Measurements from ENCODE around the gene COL5A1.

- no peak for TF ChIP-seq CTCF (conservative IDR thresholded peaks at IDR 0.05 in 1 of 2, IDR thresholded peaks at IDR 0.05 in 1 of 2; ENCODE audit: low read depth in 1 of 2, low read length in 2 of 2)
- no peak for TF ChIP-seq EZH2 (IDR thresholded peaks at IDR 0.05; ENCODE audit: low read length, missing control alignments)
Observed at GRCh38 chr9:134647359-134648080, 5.9 kb downstream of the COL5A1 start.

All from fibroblast of lung (primary cell).